Neuronal stem cell (in vitro differentiated cells): ENCODE data around the gene MEIKIN.
A peak's percentile ranks its signal among the peaks of the same experiment; 100 is the strongest.

Experiments
- DNase-seq: peaks from one replicate; pipeline ENCODE4 v3.0.0-alpha.2; 2013; ENCODE audit warnings: low spot score
- H2AFZ ChIP-seq: one replicate; pipeline ENCODE4 v1.6.1; 2013; ENCODE audit warnings: mild to moderate bottlenecking, low read length, inconsistent platforms
- H2AK5ac ChIP-seq: 2 replicates; pipeline ENCODE4 v1.6.1; 2013; ENCODE audit warnings: low read depth, mild to moderate bottlenecking, inconsistent platforms, low read length, moderate library complexity, mixed read lengths
- H2BK120ac ChIP-seq: 2 replicates; pipeline ENCODE4 v1.6.1; 2013; ENCODE audit warnings: low read depth, mild to moderate bottlenecking, inconsistent platforms, low read length, moderate library complexity, mixed read lengths
- H2BK12ac ChIP-seq: one replicate; pipeline ENCODE4 v1.6.1; 2013; ENCODE audit warnings: low read length, inconsistent platforms
- H2BK15ac ChIP-seq: 2 replicates; pipeline ENCODE4 v1.6.1; 2013; ENCODE audit warnings: mild to moderate bottlenecking, low read length, inconsistent platforms, mixed read lengths
- H2BK5ac ChIP-seq: one replicate; pipeline ENCODE4 v1.6.1; 2013; ENCODE audit warnings: inconsistent platforms, mild to moderate bottlenecking, low read length, moderate library complexity
- H3K14ac ChIP-seq: one replicate; pipeline ENCODE4 v1.6.1; 2013; ENCODE audit warnings: low read length, inconsistent platforms
- H3K18ac ChIP-seq: 2 replicates; pipeline ENCODE4 v1.6.1; 2013; ENCODE audit warnings: low read length, inconsistent platforms
- H3K23ac ChIP-seq: 2 replicates; pipeline ENCODE4 v1.6.1; 2013; ENCODE audit warnings: low read depth, mild to moderate bottlenecking, mixed read lengths, low read length, inconsistent platforms; ENCODE audit not compliant: poor library complexity
- H3K27ac ChIP-seq: replicated peaks from 3 replicates; pipeline ENCODE4 v1.5.1; 2013; ENCODE audit warnings: low read length, inconsistent platforms
- H3K27me3 ChIP-seq, 3 experiments: 2 replicates each; pipeline ENCODE4 v1.6.1; 2013; ENCODE audit warnings: low read length in 3 of 3, mild to moderate bottlenecking in 2 of 3, inconsistent platforms in 1 of 3, low read depth in 1 of 3, mixed read lengths in 1 of 3, moderate library complexity in 1 of 3; ENCODE audit not compliant: control insufficient read depth in 3 of 3, insufficient read depth in 3 of 3
- H3K36me3 ChIP-seq, 2 donors: replicated peaks in 1 of 2; 2 replicates each; pipeline ENCODE4 v1.6.1; 2013; ENCODE audit warnings: low read length in 2 of 2; ENCODE audit not compliant: control insufficient read depth in 2 of 2, insufficient read depth in 2 of 2
- H3K4ac ChIP-seq: 2 replicates; pipeline ENCODE4 v1.6.1; 2013; ENCODE audit warnings: inconsistent platforms, mild to moderate bottlenecking, low read length, moderate library complexity
- H3K4me1 ChIP-seq, 2 donors: 1 replicate in 1 of 2; 2 replicates in 1 of 2; pipeline ENCODE4 v1.6.1; 2013; ENCODE audit warnings: low read length in 2 of 2, low read depth in 1 of 2; ENCODE audit not compliant: control insufficient read depth in 2 of 2, insufficient read depth in 1 of 2
- H3K4me2 ChIP-seq: one replicate; pipeline ENCODE4 v1.6.1; 2013; ENCODE audit warnings: mild to moderate bottlenecking, low read length, inconsistent platforms; ENCODE audit not compliant: insufficient read depth, poor library complexity, severe bottlenecking
- H3K4me3 ChIP-seq, 2 donors: 2 replicates each; pipeline ENCODE4 v1.5.1; 2013; ENCODE audit warnings: low read length in 2 of 2, mild to moderate bottlenecking in 2 of 2, inconsistent platforms in 1 of 2, moderate library complexity in 1 of 2
- H3K79me1 ChIP-seq: one replicate; pipeline ENCODE4 v1.6.1; 2013; ENCODE audit warnings: low read depth, mild to moderate bottlenecking, inconsistent platforms, low read length, moderate library complexity
- H3K9ac ChIP-seq: one replicate; pipeline ENCODE4 v1.6.1; 2013; ENCODE audit warnings: mild to moderate bottlenecking, low read depth, low read length, inconsistent platforms; ENCODE audit not compliant: poor library complexity
- H3K9me3 ChIP-seq, 2 donors: replicated peaks in 1 of 2; 2 replicates each; pipeline versions ENCODE3 to v1.6.1; 2013; ENCODE audit warnings: low read length in 2 of 2, mild to moderate bottlenecking in 2 of 2, inconsistent platforms in 1 of 2, low read depth in 1 of 2, mixed read lengths in 1 of 2, moderate library complexity in 1 of 2; ENCODE audit not compliant: control insufficient read depth in 2 of 2, insufficient read depth in 1 of 2
- H4K8ac ChIP-seq: one replicate; pipeline ENCODE4 v1.6.1; 2013; ENCODE audit warnings: low read depth, mild to moderate bottlenecking, inconsistent platforms, low read length, moderate library complexity
- H4K91ac ChIP-seq: one replicate; pipeline ENCODE4 v1.6.1; 2013; ENCODE audit warnings: low read length, low read depth, mild to moderate bottlenecking, inconsistent platforms; ENCODE audit not compliant: poor library complexity
- WGBS, 2 donors: extraction: QIAGEN DNeasy Blood & Tissue Kit; methylation state at CpG; one replicate each; pipeline ENCODE4 v1.1.7; 2013; ENCODE audit warnings: missing lambda C conversion rate in 2 of 2, mixed read lengths in 1 of 2; ENCODE audit not compliant: insufficient read length in 2 of 2, insufficient replicate concordance in 1 of 2; ENCODE audit errors: extremely low coverage in 2 of 2; 5-methylcytosine and 5-hydroxymethylcytosine counted together

The MEIKIN gene

DNA sequence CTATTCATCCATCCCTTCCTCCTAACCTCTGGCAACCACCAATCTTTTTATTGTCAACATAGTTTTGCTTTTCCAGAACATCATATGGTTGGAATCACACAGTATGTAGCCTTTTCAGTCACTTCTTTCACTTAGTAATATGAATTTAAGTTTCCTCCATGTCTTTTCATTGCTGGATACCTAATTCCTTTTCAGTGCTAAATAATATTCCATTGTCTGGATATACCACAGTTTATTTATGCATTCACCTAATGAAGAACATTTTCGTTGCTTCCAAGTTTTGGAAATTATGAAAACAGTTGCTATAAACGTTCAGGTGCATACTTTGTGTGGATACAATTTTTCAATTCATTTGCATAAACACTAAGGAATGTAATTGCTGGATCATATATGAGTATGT, 77.9 kb downstream of the MEIKIN start:
- WGBS, 2 donors: no CpG with 5 or more reads among the region's 2 CpGs

DNA sequence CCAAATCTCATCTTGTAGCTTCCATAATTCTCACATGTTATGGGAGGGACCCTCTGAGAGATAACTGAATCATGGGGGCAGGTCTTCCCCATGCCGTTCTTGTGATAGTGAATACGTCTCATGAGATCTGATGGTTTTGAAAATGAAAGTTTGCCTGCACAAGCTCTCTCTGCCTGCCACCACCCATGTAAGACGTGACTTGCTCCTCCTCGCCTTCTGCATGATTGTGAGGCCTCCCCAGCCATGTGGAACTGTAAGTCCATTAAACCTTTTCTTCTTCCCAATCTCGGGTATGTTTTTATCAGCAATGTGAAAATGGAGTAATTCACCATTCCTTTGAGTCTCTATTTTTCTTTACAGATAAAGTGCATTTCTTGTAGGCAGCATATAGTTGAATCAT, 81.8 kb downstream of the MEIKIN start:
- H3K9ac ChIP-seq: no peak overlapping the region
- H3K4ac ChIP-seq: no peak overlapping the region
- H4K91ac ChIP-seq: no peak overlapping the region
- H2BK15ac ChIP-seq: no peak overlapping the region
- H2BK12ac ChIP-seq: no peak overlapping the region
- H3K4me3 ChIP-seq: no peak overlapping the region
- no peak for DNase-seq
- no peak overlapping the region for H3K27ac ChIP-seq
- H3K23ac ChIP-seq: no peak overlapping the region
- H3K79me1 ChIP-seq: no peaks in the 10 kb centered on the region
- H3K4me1 ChIP-seq: no peaks in the 10 kb centered on the region
- H3K27me3 ChIP-seq: no peaks in the 10 kb centered on the region
- no peak overlapping the region for H2AK5ac ChIP-seq
- no peak overlapping the region for H2BK5ac ChIP-seq
- no peaks in the 10 kb centered on the region for H3K36me3 ChIP-seq
- no peak overlapping the region for H2AFZ ChIP-seq
- H3K4me2 ChIP-seq: no peak overlapping the region
- no peak overlapping the region for H4K8ac ChIP-seq
- peaks cover 9 to 15% of the 10 kb centered on the region in 2 donors for H3K9me3 ChIP-seq
- no CpG with 5 or more reads among the region's 5 CpGs for WGBS, 2 donors
- H3K18ac ChIP-seq: no peak overlapping the region
- H2BK120ac ChIP-seq: no peak overlapping the region
- H3K14ac ChIP-seq: no peak overlapping the region

More for the DNA sequence above, 77.9 kb downstream of the MEIKIN start:
- no peaks in the 10 kb centered on the region for H3K4me1 ChIP-seq
- H3K36me3 ChIP-seq: no peaks in the 10 kb centered on the region
- no peak overlapping the region for H2BK15ac ChIP-seq
- no peak overlapping the region for H2AFZ ChIP-seq
- no peaks in the 10 kb centered on the region for H3K79me1 ChIP-seq
- no peaks in the 10 kb centered on the region for H3K27me3 ChIP-seq
- no peak overlapping the region for H2AK5ac ChIP-seq
- H3K9ac ChIP-seq: no peak overlapping the region
- H2BK12ac ChIP-seq: no peak overlapping the region
- no peak for DNase-seq
- H4K91ac ChIP-seq: no peak overlapping the region
- no peak overlapping the region for H3K18ac ChIP-seq
- H4K8ac ChIP-seq: no peak overlapping the region
- H3K9me3 ChIP-seq: peaks cover 9 to 15% of the 10 kb centered on the region in 2 donors
- no peak overlapping the region for H3K27ac ChIP-seq
- H3K4me3 ChIP-seq: no peak overlapping the region
- no peak overlapping the region for H3K4ac ChIP-seq
- H3K4me2 ChIP-seq: no peak overlapping the region
- H2BK5ac ChIP-seq: no peak overlapping the region
- H2BK120ac ChIP-seq: no peak overlapping the region
- no peak overlapping the region for H3K14ac ChIP-seq
- no peak overlapping the region for H3K23ac ChIP-seq

GRCh38 chr5:131857388-131857787, 88.1 kb downstream of the MEIKIN start:
- H3K4me1 ChIP-seq: no peaks in the 10 kb centered on the region
- H2AK5ac ChIP-seq: peak overlapping the region; percentile 75
- DNase-seq: no peak
- H4K91ac ChIP-seq: no peak overlapping the region
- H3K23ac ChIP-seq: peak overlapping the region; percentile 80
- H2BK5ac ChIP-seq: no peak overlapping the region
- H3K27me3 ChIP-seq: no peaks in the 10 kb centered on the region
- H2BK120ac ChIP-seq: no peak overlapping the region
- H2BK15ac ChIP-seq: no peak overlapping the region
- peak overlapping the region; percentile 92 for H4K8ac ChIP-seq
- H3K14ac ChIP-seq: peak overlapping the region; percentile 89
- H3K27ac ChIP-seq: no peak overlapping the region
- H3K4me3 ChIP-seq: peak overlapping the region in 1 of 2 donors; percentile 68
- H3K9me3 ChIP-seq: no peaks in the 10 kb centered on the region
- no peak overlapping the region for H3K9ac ChIP-seq
- WGBS, 2 donors: no CpG with 5 or more reads among the region's 10 CpGs
- peak overlapping the region; percentile 73 for H2BK12ac ChIP-seq
- H3K4ac ChIP-seq: peak overlapping the region; percentile 66
- no peaks in the 10 kb centered on the region for H3K79me1 ChIP-seq
- H3K18ac ChIP-seq: peak overlapping the region; percentile 83
- no peak overlapping the region for H2AFZ ChIP-seq
- no peaks in the 10 kb centered on the region for H3K36me3 ChIP-seq
- no peak overlapping the region for H3K4me2 ChIP-seq

DNA sequence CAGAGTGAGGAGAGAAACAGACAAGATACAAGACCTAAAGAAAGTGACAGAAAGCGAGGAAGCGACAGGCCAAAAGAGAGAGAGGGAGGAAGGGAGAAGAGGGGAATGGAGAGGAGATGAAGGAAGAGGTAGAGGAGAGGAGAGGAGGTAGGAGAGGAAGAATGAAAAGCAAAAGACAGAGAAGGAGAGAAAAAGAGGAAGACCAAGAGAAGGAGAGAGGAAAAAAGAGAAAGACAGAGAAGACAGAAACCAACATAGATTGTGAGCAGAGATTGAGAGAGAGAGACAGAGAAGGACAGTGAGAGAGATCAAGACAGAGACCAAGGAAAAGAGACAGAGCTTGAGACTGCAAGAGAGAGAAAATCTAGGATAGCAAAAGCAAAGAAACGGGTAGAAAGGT, 90.0 kb downstream of the MEIKIN start:
- Histone ChIP-seq H3K4me1 (no peaks in the 10 kb centered on the region), H3K27ac (no peak overlapping the region), H3K23ac (no peak overlapping the region), H3K9ac (no peak overlapping the region), H4K8ac (no peak overlapping the region), H3K79me1 (no peaks in the 10 kb centered on the region), H3K27me3 (no peaks in the 10 kb centered on the region), H3K4me3 (no peak overlapping the region), H3K4me2 (no peak overlapping the region), H3K9me3 (no peaks in the 10 kb centered on the region), H2BK120ac (no peak overlapping the region), H2AK5ac (no peak overlapping the region), H2BK15ac (no peak overlapping the region), H4K91ac (no peak overlapping the region), H3K36me3 (no peaks in the 10 kb centered on the region), H3K14ac (no peak overlapping the region), H3K4ac (no peak overlapping the region), H2BK5ac (no peak overlapping the region), H2BK12ac (no peak overlapping the region), H2AFZ (no peak overlapping the region), H3K18ac (no peak overlapping the region)
- WGBS, 2 donors: no CpG with 5 or more reads among the region's 3 CpGs
- DNase-seq: no peak
